HepG2 (cell line): ENCODE results near the gene PSMG4. TPM values are rescaled to one million over a fixed set of nuclear protein-coding genes. Genes with fewer than 3 reads are reported as not detected.
A peak's percentile ranks its signal among the peaks of the same experiment; 100 is the strongest.

Experiments used
- DR1 ChIP-seq: sonication (generic); formaldehyde crosslinking; IDR thresholded peaks from 2 replicates; pipeline ENCODE4 v1.8.0; 2021; ENCODE audit warnings: mild to moderate bottlenecking, missing genetic modification reagents, inconsistent platforms
- PAXIP1 ChIP-seq: sonication (generic); formaldehyde crosslinking; conservative IDR thresholded peaks from 2 replicates; pipeline ENCODE4 v1.4.0; 2020; ENCODE audit warnings: mild to moderate bottlenecking, missing genetic modification reagents, moderate library complexity
- SOX13 ChIP-seq, 3 experiments: fragments of 450-650 bp in 1 of 3; sonication (generic) in 1 of 3; formaldehyde crosslinking in 1 of 3; IDR thresholded peaks in 2 of 3; conservative IDR thresholded peaks in 1 of 3; 2 replicates each; pipeline versions ENCODE4 v1.5.0 to v1.6.1; 2016 to 2020; ENCODE audit warnings: antibody characterized with exemption in 1 of 3, mild to moderate bottlenecking in 1 of 3, missing compliant biosample characterization in 1 of 3, missing genetic modification reagents in 1 of 3, moderate library complexity in 1 of 3
- SYNCRIP ChIP-seq: fragments of 200-400 bp; formaldehyde crosslinking; IDR thresholded peaks from 2 replicates; pipeline ENCODE4 v1.6.1; 2018; ENCODE audit warnings: mild to moderate bottlenecking, low read depth, low read length; ENCODE audit not compliant: insufficient read depth
- ZFP1 ChIP-seq: IDR thresholded peaks from 2 replicates; pipeline ENCODE4 v1.6.1; 2016
- ZNF124 ChIP-seq: sonication (generic); formaldehyde crosslinking; IDR thresholded peaks from 2 replicates; pipeline ENCODE4 v1.4.0; 2020; ENCODE audit warnings: missing genetic modification reagents
- ZNF33A ChIP-seq: sonication (generic); formaldehyde crosslinking; IDR thresholded peaks from 2 replicates; pipeline ENCODE4 v1.5.1; 2020; ENCODE audit warnings: missing genetic modification reagents, mild to moderate bottlenecking, moderate library complexity, borderline replicate concordance
- ZNF468 ChIP-seq: sonication (generic); formaldehyde crosslinking; IDR thresholded peaks from 2 replicates; pipeline ENCODE4 v1.8.0; 2022; ENCODE audit warnings: mild to moderate bottlenecking, moderate library complexity, missing genetic modification reagents
- polyA plus RNA-seq, 8 experiments: library from polyadenylated mRNA; depleted of rRNA in 3 of 8; stranded (reverse) in 7 of 8; unstranded in 1 of 8; fragments of >200 nt; fragmentation: Illumina TruSeq in 4 of 8; extraction: Trizol in 4 of 8; gene quantifications; 2 replicates each; pipeline versions ENCODE4 v1.2.1 to v1.2.3, GENCODE V29; 2011 to 2016; ENCODE audit warnings: low read depth in 4 of 8, missing spikeins in 1 of 8, mixed read lengths in 1 of 8; ENCODE audit not compliant: insufficient read depth in 1 of 8
- total RNA-seq, 5 experiments: library from RNA; depleted of rRNA; stranded (reverse); fragments of >200 nt; fragmentation: Illumina TruSeq; extraction: Trizol; gene quantifications; 2 replicates each; pipeline ENCODE4 v1.2.3, GENCODE V29; 2016; ENCODE audit warnings: low read depth in 1 of 5
- TF ChIP-seq, protein P1 (sequence below): sonication (generic); formaldehyde crosslinking; IDR thresholded peaks from one replicate; pipeline ENCODE4 v1.5.1; 2020; ENCODE audit warnings: mild to moderate bottlenecking, missing genetic modification reagents; ENCODE audit errors: not compliant biosample characterization
- TF ChIP-seq, protein P2 (sequence below): sonication (generic); formaldehyde crosslinking; conservative IDR thresholded peaks from 2 replicates; pipeline ENCODE4 v1.8.1; 2023; ENCODE audit warnings: missing genetic modification reagents
- TF ChIP-seq, protein P3 (sequence below): sonication (generic); formaldehyde crosslinking; IDR thresholded peaks from 2 replicates; pipeline ENCODE4 v1.4.0; 2020; ENCODE audit warnings: missing genetic modification reagents, mild to moderate bottlenecking, borderline replicate concordance

Gene PSMG4
- total and polyA plus RNA-seq, 2 of the 13 experiments (the other 11 are each of a cell fraction or from before 2014, with no cell fraction given) = 28.5 to 32.8 TPM

GRCh38 chr6:3251462-3252314 lies 7.1 kb upstream of the PSMG4 start (continued):
- TF ChIP-seq, protein P1, sequence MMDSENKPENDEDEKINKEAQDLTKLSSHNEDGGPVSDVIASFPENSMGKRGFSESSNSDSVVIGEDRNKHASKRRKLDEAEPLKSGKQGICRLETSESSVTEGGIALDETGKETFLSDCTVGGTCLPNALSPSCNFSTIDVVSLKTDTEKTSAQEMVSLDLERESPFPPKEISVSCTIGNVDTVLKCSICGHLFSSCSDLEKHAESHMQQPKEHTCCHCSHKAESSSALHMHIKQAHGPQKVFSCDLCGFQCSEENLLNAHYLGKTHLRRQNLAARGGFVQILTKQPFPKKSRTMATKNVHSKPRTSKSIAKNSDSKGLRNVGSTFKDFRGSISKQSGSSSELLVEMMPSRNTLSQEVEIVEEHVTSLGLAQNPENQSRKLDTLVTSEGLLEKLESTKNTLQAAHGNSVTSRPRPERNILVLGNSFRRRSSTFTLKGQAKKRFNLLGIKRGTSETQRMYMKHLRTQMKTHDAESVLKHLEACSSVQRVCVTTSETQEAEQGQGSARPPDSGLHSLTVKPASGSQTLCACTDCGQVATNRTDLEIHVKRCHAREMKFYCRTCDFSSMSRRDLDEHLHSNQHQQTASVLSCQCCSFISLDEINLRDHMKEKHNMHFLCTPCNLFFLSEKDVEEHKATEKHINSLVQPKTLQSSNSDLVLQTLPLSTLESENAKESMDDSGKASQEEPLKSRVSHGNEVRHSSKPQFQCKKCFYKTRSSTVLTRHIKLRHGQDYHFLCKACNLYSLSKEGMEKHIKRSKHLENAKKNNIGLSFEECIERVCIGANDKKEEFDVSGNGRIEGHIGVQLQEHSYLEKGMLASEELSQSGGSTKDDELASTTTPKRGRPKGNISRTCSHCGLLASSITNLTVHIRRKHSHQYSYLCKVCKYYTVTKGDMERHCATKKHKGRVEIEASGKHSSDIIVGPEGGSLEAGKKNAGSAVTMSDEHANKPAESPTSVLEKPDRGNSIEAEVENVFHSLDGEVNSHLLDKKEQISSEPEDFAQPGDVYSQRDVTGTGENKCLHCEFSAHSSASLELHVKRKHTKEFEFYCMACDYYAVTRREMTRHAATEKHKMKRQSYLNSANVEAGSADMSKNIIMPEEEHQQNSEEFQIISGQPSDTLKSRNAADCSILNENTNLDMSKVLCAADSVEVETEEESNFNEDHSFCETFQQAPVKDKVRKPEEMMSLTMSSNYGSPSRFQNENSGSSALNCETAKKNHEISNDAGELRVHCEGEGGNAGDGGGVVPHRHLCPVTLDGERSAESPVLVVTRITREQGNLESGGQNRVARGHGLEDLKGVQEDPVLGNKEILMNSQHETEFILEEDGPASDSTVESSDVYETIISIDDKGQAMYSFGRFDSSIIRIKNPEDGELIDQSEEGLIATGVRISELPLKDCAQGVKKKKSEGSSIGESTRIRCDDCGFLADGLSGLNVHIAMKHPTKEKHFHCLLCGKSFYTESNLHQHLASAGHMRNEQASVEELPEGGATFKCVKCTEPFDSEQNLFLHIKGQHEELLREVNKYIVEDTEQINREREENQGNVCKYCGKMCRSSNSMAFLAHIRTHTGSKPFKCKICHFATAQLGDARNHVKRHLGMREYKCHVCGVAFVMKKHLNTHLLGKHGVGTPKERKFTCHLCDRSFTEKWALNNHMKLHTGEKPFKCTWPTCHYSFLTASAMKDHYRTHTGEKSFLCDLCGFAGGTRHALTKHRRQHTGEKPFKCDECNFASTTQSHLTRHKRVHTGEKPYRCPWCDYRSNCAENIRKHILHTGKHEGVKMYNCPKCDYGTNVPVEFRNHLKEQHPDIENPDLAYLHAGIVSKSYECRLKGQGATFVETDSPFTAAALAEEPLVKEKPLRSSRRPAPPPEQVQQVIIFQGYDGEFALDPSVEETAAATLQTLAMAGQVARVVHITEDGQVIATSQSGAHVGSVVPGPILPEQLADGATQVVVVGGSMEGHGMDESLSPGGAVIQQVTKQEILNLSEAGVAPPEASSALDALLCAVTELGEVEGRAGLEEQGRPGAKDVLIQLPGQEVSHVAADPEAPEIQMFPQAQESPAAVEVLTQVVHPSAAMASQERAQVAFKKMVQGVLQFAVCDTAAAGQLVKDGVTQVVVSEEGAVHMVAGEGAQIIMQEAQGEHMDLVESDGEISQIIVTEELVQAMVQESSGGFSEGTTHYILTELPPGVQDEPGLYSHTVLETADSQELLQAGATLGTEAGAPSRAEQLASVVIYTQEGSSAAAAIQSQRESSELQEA (CRISPR knock-in tag) = no peak
- no peak for TF ChIP-seq SYNCRIP
- TF ChIP-seq ZNF33A = no peak
- no peak for TF ChIP-seq DR1 (CRISPR knock-in tag)
- TF ChIP-seq, protein P2, sequence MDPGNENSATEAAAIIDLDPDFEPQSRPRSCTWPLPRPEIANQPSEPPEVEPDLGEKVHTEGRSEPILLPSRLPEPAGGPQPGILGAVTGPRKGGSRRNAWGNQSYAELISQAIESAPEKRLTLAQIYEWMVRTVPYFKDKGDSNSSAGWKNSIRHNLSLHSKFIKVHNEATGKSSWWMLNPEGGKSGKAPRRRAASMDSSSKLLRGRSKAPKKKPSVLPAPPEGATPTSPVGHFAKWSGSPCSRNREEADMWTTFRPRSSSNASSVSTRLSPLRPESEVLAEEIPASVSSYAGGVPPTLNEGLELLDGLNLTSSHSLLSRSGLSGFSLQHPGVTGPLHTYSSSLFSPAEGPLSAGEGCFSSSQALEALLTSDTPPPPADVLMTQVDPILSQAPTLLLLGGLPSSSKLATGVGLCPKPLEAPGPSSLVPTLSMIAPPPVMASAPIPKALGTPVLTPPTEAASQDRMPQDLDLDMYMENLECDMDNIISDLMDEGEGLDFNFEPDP (CRISPR knock-in tag) = no peak
- no peak for TF ChIP-seq ZFP1
- TF ChIP-seq, protein P3, sequence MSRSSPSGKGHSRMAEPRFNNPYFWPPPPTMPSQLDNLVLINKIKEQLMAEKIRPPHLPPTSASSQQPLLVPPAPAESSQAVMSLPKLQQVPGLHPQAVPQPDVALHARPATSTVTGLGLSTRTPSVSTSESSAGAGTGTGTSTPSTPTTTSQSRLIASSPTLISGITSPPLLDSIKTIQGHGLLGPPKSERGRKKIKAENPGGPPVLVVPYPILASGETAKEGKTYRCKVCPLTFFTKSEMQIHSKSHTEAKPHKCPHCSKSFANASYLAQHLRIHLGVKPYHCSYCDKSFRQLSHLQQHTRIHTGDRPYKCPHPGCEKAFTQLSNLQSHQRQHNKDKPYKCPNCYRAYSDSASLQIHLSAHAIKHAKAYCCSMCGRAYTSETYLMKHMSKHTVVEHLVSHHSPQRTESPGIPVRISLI (CRISPR knock-in tag) = no peak; the same call in 1 of the 2 replicates
- no peak for TF ChIP-seq ZNF468 (CRISPR knock-in tag)
- peak; percentile 12; the same call in 1 of the 2 replicates for TF ChIP-seq ZNF124 (CRISPR knock-in tag)
- 0 out of 2 replicates have a peak, but pooled peaks have one; percentile 17 for TF ChIP-seq SOX13 (IDR thresholded peaks at IDR 0.05)
- peak in 1 of 2 experiments; percentile 41; a peak in 2 of 4 replicates for TF ChIP-seq SOX13 (CRISPR knock-in tag; conservative IDR thresholded peaks at IDR 0.05 in 1 of 2, IDR thresholded peaks at IDR 0.05 in 1 of 2)
- TF ChIP-seq PAXIP1 = 0 out of 2 replicates have a peak, but pooled peaks have one; percentile 7
